K562 (cell line): ENCODE results near the gene TARBP1. TPM values are rescaled to one million over a fixed set of nuclear protein-coding genes. Genes with fewer than 3 reads are reported as not detected.

ENCODE experiments used
- DDX20 ChIP-seq: fragments of 450-650 bp; IDR thresholded peaks from 2 replicates; pipeline ENCODE4 v1.6.1; 2016; ENCODE audit warnings: missing genetic modification characterization, low read depth, mild to moderate bottlenecking, missing compliant biosample characterization, moderate library complexity
- DIDO1 ChIP-seq: fragments of 450-650 bp; IDR thresholded peaks from 2 replicates; pipeline ENCODE4 v1.6.1; 2016; ENCODE audit warnings: low read depth, missing biosample characterization, missing genetic modification characterization
- HES1 ChIP-seq: fragments of 450-650 bp; IDR thresholded peaks from 2 replicates; pipeline ENCODE4 v1.6.1; 2016; ENCODE audit warnings: low read depth, mild to moderate bottlenecking, moderate library complexity
- MGA ChIP-seq: fragments of 450-650 bp; IDR thresholded peaks from 2 replicates; pipeline ENCODE4 v1.6.1; 2016; ENCODE audit warnings: mild to moderate bottlenecking, moderate library complexity
- MTA3 ChIP-seq: fragments of 450-650 bp; formaldehyde crosslinking; IDR thresholded peaks from 2 replicates; pipeline ENCODE4 v1.6.1; 2017; ENCODE audit warnings: mild to moderate bottlenecking, borderline replicate concordance
- NFXL1 ChIP-seq: fragments of 450-650 bp; formaldehyde crosslinking; IDR thresholded peaks from 2 replicates; pipeline ENCODE4 v1.4.0; 2021; ENCODE audit warnings: mild to moderate bottlenecking
- NRF1 ChIP-seq, 2 experiments: fragments of 450-650 bp; IDR thresholded peaks in 1 of 2; conservative IDR thresholded peaks in 1 of 2; 2 replicates each; pipeline ENCODE4 v1.6.1; 2014; ENCODE audit warnings: mild to moderate bottlenecking in 2 of 2
- RBFOX2 ChIP-seq: fragments of 200-400 bp; formaldehyde crosslinking; IDR thresholded peaks from 2 replicates; pipeline ENCODE4 v1.6.1; 2017; ENCODE audit warnings: low read depth, mild to moderate bottlenecking, low read length, moderate library complexity
- VEZF1 ChIP-seq: fragments of 200-800 bp; sonication (Bioruptor generic); IDR thresholded peaks from 2 replicates; pipeline ENCODE4 v1.6.1; 2017; ENCODE audit warnings: missing genetic modification characterization, missing compliant biosample characterization
- YY1 ChIP-seq, 3 experiments: IDR thresholded peaks; 2 replicates each; pipeline ENCODE4 v1.6.1; 2011; ENCODE audit warnings: low read length in 2 of 3, mild to moderate bottlenecking in 2 of 3, moderate library complexity in 2 of 3, borderline replicate concordance in 1 of 3, control low read depth in 1 of 3, low read depth in 1 of 3; ENCODE audit not compliant: insufficient read depth in 3 of 3, insufficient replicate concordance in 2 of 3, control insufficient read depth in 1 of 3, insufficient read length in 1 of 3; ENCODE audit errors: extremely low read depth in 1 of 3
- ZNF165 ChIP-seq: fragments of 250-450 bp; sonication (Bioruptor Pico); IDR thresholded peaks from 2 replicates; pipeline ENCODE4 v1.4.0; 2020; ENCODE audit warnings: borderline replicate concordance
- ZNF583 ChIP-seq: fragments of 250-450 bp; sonication (Bioruptor Pico); IDR thresholded peaks from 2 replicates; pipeline ENCODE4 v1.4.0; 2020
- polyA plus RNA-seq, 8 experiments: library from polyadenylated mRNA; depleted of rRNA in 4 of 8; stranded (reverse) in 5 of 8; unstranded in 3 of 8; fragments of >200 nt; fragmentation: Nextera tagmentation in 2 of 8; fragmentation: Illumina TruSeq in 1 of 8; extraction: Ambion mirVana in 2 of 8; extraction: Trizol in 1 of 8; gene quantifications; 2 replicates each; pipeline versions ENCODE4 v1.2.1 to v1.2.3, GENCODE V29; 2011 to 2014; ENCODE audit warnings: inconsistent platforms in 1 of 8, missing spikeins in 1 of 8
- total RNA-seq, 7 experiments: library from RNA; depleted of rRNA in 6 of 7; stranded (reverse); fragments of >200 nt in 6 of 7; fragmentation: Illumina TruSeq in 2 of 7; extraction: Trizol in 2 of 7; gene quantifications; 2 replicates each; pipeline versions ENCODE4 v1.2.1 to v1.2.3, GENCODE V29; 2011 to 2021; ENCODE audit warnings: low replicate concordance in 1 of 7

TARBP1 gene
- total and polyA plus RNA-seq, 9 of the 15 experiments (the other 6 are each of a cell fraction or from before 2014, with no cell fraction given), result 8.8 to 48.0 (median 22.9) TPM

- no peak for TF ChIP-seq ZNF165
- TF ChIP-seq DIDO1 (tag), result peak; percentile 54; the same call in 1 of the 2 replicates
- TF ChIP-seq DDX20, result no peak
- peak; percentile 74; the same call in 1 of the 2 replicates for TF ChIP-seq ZNF583 (CRISPR knock-in tag)
- TF ChIP-seq MGA, result peak; percentile 88
- 0 out of 2 replicates have a peak, but pooled peaks have one; percentile 33 for TF ChIP-seq HES1
- TF ChIP-seq NRF1 (conservative IDR thresholded peaks at IDR 0.05 in 1 of 2, IDR thresholded peaks at IDR 0.05 in 1 of 2), result peak; percentile 35 to 60
- TF ChIP-seq MTA3, result peak; percentile 44; the same call in 1 of the 2 replicates
- TF ChIP-seq RBFOX2, result peak; percentile 41; the same call in 1 of the 2 replicates
- TF ChIP-seq VEZF1 (CRISPR knock-in tag), result no peak; the same call in 1 of the 2 replicates
- TF ChIP-seq NFXL1 (CRISPR knock-in tag), result no peak
- peak in 1 of 3 experiments; percentile 74 for TF ChIP-seq YY1 (IDR thresholded peaks at IDR 0.05; ENCODE audit: borderline replicate concordance in 1 of 3, control insufficient read depth in 1 of 3, extremely low read depth in 1 of 3, insufficient read depth in 3 of 3, insufficient read length in 1 of 3, insufficient replicate concordance in 2 of 3, low read depth in 1 of 3, low read length in 2 of 3)
Observed at GRCh38 chr1:234528074-234528865, 49.3 kb upstream of the TARBP1 start (continued).
